B cell (primary cell): ENCODE results near the gene FKBP1A. TPM values are rescaled to one million over a fixed set of nuclear protein-coding genes. Genes with fewer than 3 reads are reported as not detected.

Source experiments
- ATAC-seq: fragments of 200-7000 bp; cut with Tn5 transposase; one replicate; pipeline ENCODE4 v1.10.0; 2021; ENCODE audit warnings: low read depth, mild to moderate bottlenecking, moderate number of reproducible peaks, moderate library complexity
- CTCF ChIA-PET: fragments of 350-600 bp; sonication (Branson Sonifier 250); formaldehyde crosslinking; loops from one replicate; lab custom pipeline; 2021; ENCODE audit warnings: antibody characterized with exemption, inconsistent platforms; lab: Charles Lee
- POLR2A ChIA-PET: fragments of 350-600 bp; sonication (Branson Sonifier 250); formaldehyde crosslinking; loops from one replicate; lab custom pipeline; 2021; ENCODE audit warnings: antibody characterized with exemption; lab: Charles Lee
- DNase-seq: peaks from one replicate; pipeline ENCODE4 v3.0.0; 2013
- H2AFZ ChIP-seq: 2 replicates; pipeline ENCODE4 v1.6.1; 2012; ENCODE audit warnings: mild to moderate bottlenecking, low read depth, low read length; ENCODE audit not compliant: insufficient read depth, poor library complexity, severe bottlenecking
- H3K27ac ChIP-seq, 2 donors: 1 replicate in 1 of 2; 2 replicates in 1 of 2; pipeline ENCODE4 v1.5.1; 2012 to 2013; ENCODE audit warnings: low read length in 2 of 2, mild to moderate bottlenecking in 2 of 2, moderate library complexity in 1 of 2
- H3K27me3 ChIP-seq, 4 experiments: fragments of 200-600 bp in 1 of 4; sonication (generic) in 1 of 4; replicated peaks in 1 of 4; 1 replicate in 2 of 4; 2 replicates in 2 of 4; pipeline versions ENCODE4 v1.6.1 to v1.7.0; 2013 to 2016; ENCODE audit warnings: low read length in 3 of 4, mild to moderate bottlenecking in 2 of 4, mixed read lengths in 1 of 4, moderate library complexity in 1 of 4; ENCODE audit not compliant: insufficient read depth in 4 of 4, control insufficient read depth in 3 of 4; ENCODE audit errors: control extremely low read depth in 1 of 4
- H3K36me3 ChIP-seq, 2 experiments: replicated peaks in 1 of 2; 1 replicate in 1 of 2; 2 replicates in 1 of 2; pipeline versions ENCODE4 v1.6.1 to v1.7.1; 2013; ENCODE audit warnings: low read length in 1 of 2; ENCODE audit not compliant: insufficient read depth in 2 of 2, control insufficient read depth in 1 of 2; ENCODE audit errors: control extremely low read depth in 1 of 2, extremely low read depth in 1 of 2
- H3K4me1 ChIP-seq, 2 donors: fragments of 200-600 bp in 1 of 2; sonication (generic) in 1 of 2; 1 replicate in 1 of 2; 2 replicates in 1 of 2; pipeline versions ENCODE4 v1.5.1 to v1.6.1; 2013 to 2017; ENCODE audit warnings: low read length in 2 of 2; ENCODE audit not compliant: control insufficient read depth in 2 of 2, insufficient read depth in 2 of 2
- H3K4me2 ChIP-seq: replicated peaks from 2 replicates; pipeline ENCODE3; 2012; ENCODE audit warnings: mild to moderate bottlenecking, low read depth, low read length; ENCODE audit not compliant: poor library complexity, severe bottlenecking
- H3K4me3 ChIP-seq, 5 experiments: fragments of 200-600 bp in 1 of 5; sonication (generic) in 1 of 5; 1 replicate in 3 of 5; 2 replicates in 2 of 5; pipeline versions ENCODE4 v1.5.1 to v1.7.0; 2011 to 2016; ENCODE audit warnings: low read length in 4 of 5, mild to moderate bottlenecking in 4 of 5, low read depth in 2 of 5, control low read depth in 1 of 5, moderate library complexity in 1 of 5; ENCODE audit not compliant: insufficient read depth in 1 of 5; ENCODE audit errors: control extremely low read depth in 1 of 5, extremely low read depth in 1 of 5
- H3K79me2 ChIP-seq: fragments of 200-600 bp; sonication (generic); one replicate; pipeline ENCODE4 v1.6.0; 2016; ENCODE audit warnings: low read length; ENCODE audit not compliant: control insufficient read depth, insufficient read depth
- H3K9ac ChIP-seq: fragments of 200-600 bp; sonication (generic); 2 replicates; pipeline ENCODE4 v1.6.1; 2017; ENCODE audit warnings: mild to moderate bottlenecking, low read length, moderate library complexity
- H3K9me3 ChIP-seq, 3 donors: one replicate each; pipeline versions ENCODE4 v1.6.1 to v1.7.1; 2013; ENCODE audit warnings: low read length in 2 of 3; ENCODE audit not compliant: control insufficient read depth in 2 of 3, insufficient read depth in 1 of 3; ENCODE audit errors: control extremely low read depth in 1 of 3
- H4K20me1 ChIP-seq: 2 replicates; pipeline ENCODE4 v1.6.0; 2012; ENCODE audit warnings: mild to moderate bottlenecking, low read length; ENCODE audit not compliant: insufficient read depth, control insufficient read depth, poor library complexity, severe bottlenecking
- H3K27ac Mint-ChIP-seq: one replicate; pipeline ENCODE4 v1.8.0; 2021; ENCODE audit warnings: mixed read lengths
- H3K27me3 Mint-ChIP-seq: one replicate; pipeline ENCODE4 v1.8.0; 2021; ENCODE audit warnings: mixed read lengths
- H3K4me1 Mint-ChIP-seq: one replicate; pipeline ENCODE4 v1.8.0; 2021; ENCODE audit warnings: mixed read lengths
- H3K4me3 Mint-ChIP-seq: one replicate; pipeline ENCODE4 v1.8.0; 2021; ENCODE audit warnings: mixed read lengths
- H3K9me3 Mint-ChIP-seq: one replicate; pipeline ENCODE4 v1.8.0; 2022; ENCODE audit warnings: mixed read lengths; ENCODE audit not compliant: insufficient read depth
- CTCF ChIP-seq: fragments of 200-600 bp; IDR thresholded peaks from one replicate; pipeline ENCODE4 v1.8.0; 2022; ENCODE audit warnings: antibody characterized with exemption, mild to moderate bottlenecking
- EZH2 ChIP-seq: IDR thresholded peaks from 2 replicates; pipeline ENCODE4 v1.6.1; 2012; ENCODE audit warnings: borderline replicate concordance, low read depth, mild to moderate bottlenecking, moderate library complexity, low read length; ENCODE audit not compliant: insufficient read depth, poor library complexity, severe bottlenecking
- WGBS: methylation state at CpG from one replicate; pipeline ENCODE4 v1.1.5; 2013; ENCODE audit warnings: missing lambda C conversion rate; ENCODE audit not compliant: insufficient coverage; 5-methylcytosine and 5-hydroxymethylcytosine counted together
- intact Hi-C: fragments of 100-400 bp; cut with micrococcal nuclease; formaldehyde crosslinking; loops from one replicate; pipeline ENCODE4 v1.10.0; 2022
- polyA plus RNA-seq: library from polyadenylated mRNA; depleted of rRNA; stranded (reverse); fragments of >200 nt; gene quantifications from 2 replicates; pipeline ENCODE4 v1.2.3, GENCODE V29; 2012
- total RNA-seq, 2 donors: library from RNA; stranded (reverse); fragments of 120-200 nt in 1 of 2; gene quantifications; 1 replicate in 1 of 2; 2 replicates in 1 of 2; pipeline versions ENCODE4 v1.2.3 to v1.2.4, GENCODE V29; 2013 to 2022

FKBP1A gene
- total and polyA plus RNA-seq, 2 donors (not counting 1 experiment from before 2014, with no cell fraction given) = 86.3 to 86.7 TPM

GRCh38 chr20:1427457-1428054, 34.7 kb upstream of the FKBP1A start:
- H3K4me3 Mint-ChIP-seq = no peak overlapping the region
- H2AFZ ChIP-seq = no peak overlapping the region
- WGBS = 100% methylated on average over 2 of the region's 3 CpGs
- CTCF ChIA-PET = interaction anchor here (1.4 to 1.6 kb wide), 2 partner anchors 8 to 9 kb away, joined by 4 to 5 read pairs; no protein-coding TSS in a partner anchor
- peaks cover 13% of the 10 kb centered on the region for H3K4me1 Mint-ChIP-seq
- H3K9me3 ChIP-seq = peaks cover 0 to 4% (median 0%) of the 10 kb centered on the region in 3 donors
- DNase-seq (no peak), ATAC-seq (no peak)
- no peak overlapping the region for H3K4me2 ChIP-seq
- H3K27ac Mint-ChIP-seq = no peak overlapping the region
- POLR2A ChIA-PET = interaction anchor here (0.9 kb wide), 1 partner anchor 13 kb away, joined by 3 read pairs; no protein-coding TSS in a partner anchor
- peaks cover 0 to 3% of the 10 kb centered on the region in 2 donors for H3K4me1 ChIP-seq
- H3K4me3 ChIP-seq = no peak overlapping the region
- intact Hi-C loops = no loop called here
- no peaks in the 10 kb centered on the region for H3K9me3 Mint-ChIP-seq
- no peaks in the 10 kb centered on the region for H3K27me3 Mint-ChIP-seq
- no peak for TF ChIP-seq CTCF
- TF ChIP-seq EZH2 = no peak
- no peaks in the 10 kb centered on the region for H4K20me1 ChIP-seq
- H3K36me3 ChIP-seq = no peaks in the 10 kb centered on the region
- H3K9ac ChIP-seq = no peak overlapping the region
- H3K27me3 ChIP-seq = no peaks in the 10 kb centered on the region
- H3K27ac ChIP-seq = no peak overlapping the region
- no peaks in the 10 kb centered on the region for H3K79me2 ChIP-seq

GRCh38 chr20:1426231-1426849, 33.5 kb upstream of the FKBP1A start:
- 56% methylated on average over 3 of the region's 4 CpGs for WGBS
- POLR2A ChIA-PET = no interaction called here
- TF ChIP-seq EZH2 (no peak), CTCF (no peak)

More at GRCh38 chr20:1426231-1426849, 33.5 kb upstream of the FKBP1A start:
- Mint-ChIP-seq H3K4me3 (no peak overlapping the region), H3K9me3 (no peaks in the 10 kb centered on the region), H3K27me3 (no peaks in the 10 kb centered on the region), H3K27ac (no peak overlapping the region), H3K4me1 (peaks cover 3% of the 10 kb centered on the region)
- Histone ChIP-seq H3K4me2 (no peak overlapping the region), H3K36me3 (no peaks in the 10 kb centered on the region), H3K4me1 (peaks cover 0 to 3% of the 10 kb centered on the region in 2 donors), H2AFZ (no peak overlapping the region), H4K20me1 (no peaks in the 10 kb centered on the region), H3K27ac (no peak overlapping the region), H3K79me2 (no peaks in the 10 kb centered on the region), H3K9ac (no peak overlapping the region), H3K4me3 (no peak overlapping the region), H3K9me3 (peaks cover 0 to 4% (median under 1%) of the 10 kb centered on the region in 3 donors), H3K27me3 (no peaks in the 10 kb centered on the region)
- intact Hi-C loops = no loop called here
- DNase-seq (no peak), ATAC-seq (no peak)
- CTCF ChIA-PET = interaction anchor here (1.4 to 1.6 kb wide), 2 partner anchors 10 to 11 kb away, joined by 4 to 5 read pairs; no protein-coding TSS in a partner anchor
